T1000 (cell line): ENCODE measurements around the gene LRRC43.

ENCODE experiments used
- DNase-seq: peaks from one replicate; lab custom pipeline; 2025; ENCODE audit warnings: mixed read lengths; lab: John Stamatoyannopoulos, UW

Gene LRRC43, protein sequence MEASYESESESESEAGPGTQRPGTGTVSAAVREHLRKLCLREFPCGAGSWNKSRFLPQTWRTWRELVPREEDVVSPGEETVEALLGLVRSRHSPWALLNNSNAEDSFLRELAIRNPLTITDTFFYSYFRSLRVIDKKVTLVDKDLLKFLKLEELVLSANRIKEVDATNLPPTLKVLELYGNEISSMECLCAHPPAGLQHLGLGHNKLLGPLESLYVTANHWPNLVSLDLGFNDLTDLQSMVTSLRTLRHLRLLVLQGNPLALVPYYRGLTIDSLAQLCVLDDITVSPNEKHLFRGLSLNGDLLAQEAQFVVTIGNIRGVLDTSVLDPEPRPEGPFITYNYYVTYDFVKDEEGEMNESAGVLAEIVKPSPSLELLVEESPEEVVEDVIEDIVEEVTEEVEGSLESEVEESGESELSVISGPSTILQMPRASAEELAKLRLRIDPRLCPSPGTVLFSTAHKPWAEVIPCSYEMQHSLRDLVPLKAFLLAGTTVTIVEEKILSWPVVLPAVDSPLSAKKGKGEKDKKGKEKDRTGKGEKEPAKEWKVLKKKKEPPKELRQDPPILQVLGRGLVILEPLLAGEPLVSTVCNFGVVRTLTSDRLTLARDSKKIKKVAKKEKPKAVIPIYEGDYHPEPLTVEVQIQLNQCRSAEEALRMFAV

DNA sequence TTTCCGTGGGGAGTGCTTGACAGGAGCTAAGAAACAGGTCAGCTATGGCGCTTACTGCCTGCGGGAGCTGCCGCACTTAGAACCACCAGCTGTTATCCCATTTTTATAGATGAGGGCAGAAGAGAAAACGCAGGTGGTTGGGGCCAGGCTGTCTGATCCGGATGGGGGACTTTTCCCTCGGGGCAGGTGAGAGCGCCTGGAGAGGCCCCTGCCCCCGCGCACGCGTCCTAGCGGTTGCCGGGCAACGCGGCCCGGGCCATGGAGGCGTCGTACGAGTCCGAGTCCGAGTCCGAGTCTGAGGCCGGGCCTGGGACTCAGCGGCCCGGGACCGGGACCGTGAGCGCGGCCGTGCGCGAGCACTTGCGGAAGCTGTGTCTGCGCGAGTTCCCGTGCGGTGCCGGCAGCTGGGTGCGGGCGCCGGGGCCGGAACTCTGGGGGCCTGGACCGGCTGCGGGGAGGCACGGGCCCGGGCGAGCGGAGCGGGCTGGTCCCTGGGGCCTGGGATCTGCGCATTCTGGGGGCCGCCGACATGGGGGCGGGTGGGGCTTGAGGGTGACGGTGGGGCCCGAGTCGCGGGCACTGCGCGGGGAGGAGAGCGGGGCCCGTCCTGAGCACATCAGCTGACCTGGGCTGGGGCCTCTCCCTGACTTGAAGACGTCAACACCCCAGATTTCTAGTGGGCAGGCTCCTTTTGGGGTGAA is at the start of gene LRRC43:
LRRC43 (plus strand) TSS at position 237 of the 701 bp plus-strand sequence; CDS start at position 259, 22 bp downstream.
- no peak for DNase-seq

DNA sequence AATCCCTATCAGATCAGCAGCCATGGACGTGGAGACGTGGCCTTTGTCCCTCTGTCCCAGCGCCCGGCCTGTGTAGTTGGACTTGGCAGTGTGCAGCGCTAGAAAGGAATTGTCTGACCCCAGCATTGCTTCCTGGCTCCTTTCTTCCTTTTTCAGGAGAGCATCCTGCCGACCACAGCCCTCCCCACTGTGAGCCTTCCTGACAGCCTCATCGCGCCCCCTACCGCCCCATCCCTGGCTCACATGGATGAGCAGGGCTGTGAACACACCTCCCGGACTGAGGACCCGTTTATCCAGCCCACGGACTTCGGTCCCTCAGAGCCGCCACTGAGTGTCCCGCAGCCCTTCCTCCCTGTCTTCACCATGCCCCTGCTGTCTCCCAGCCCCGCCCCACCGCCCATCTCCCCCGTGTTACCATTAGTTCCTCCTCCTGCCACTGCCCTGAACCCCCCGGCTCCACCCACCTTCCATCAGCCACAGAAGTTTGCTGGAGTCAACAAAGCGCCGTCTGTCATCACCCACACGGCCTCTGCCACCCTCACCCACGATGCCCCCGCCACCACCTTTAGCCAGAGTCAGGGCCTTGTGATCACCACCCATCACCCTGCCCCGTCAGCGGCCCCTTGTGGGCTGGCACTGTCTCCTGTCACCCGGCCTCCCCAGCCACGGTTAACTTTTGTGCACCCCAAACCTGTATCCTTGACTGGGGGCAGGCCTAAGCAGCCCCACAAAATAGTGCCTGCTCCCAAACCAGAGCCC is 49.6 kb upstream of the LRRC43 start:
- no peak for DNase-seq

DNA sequence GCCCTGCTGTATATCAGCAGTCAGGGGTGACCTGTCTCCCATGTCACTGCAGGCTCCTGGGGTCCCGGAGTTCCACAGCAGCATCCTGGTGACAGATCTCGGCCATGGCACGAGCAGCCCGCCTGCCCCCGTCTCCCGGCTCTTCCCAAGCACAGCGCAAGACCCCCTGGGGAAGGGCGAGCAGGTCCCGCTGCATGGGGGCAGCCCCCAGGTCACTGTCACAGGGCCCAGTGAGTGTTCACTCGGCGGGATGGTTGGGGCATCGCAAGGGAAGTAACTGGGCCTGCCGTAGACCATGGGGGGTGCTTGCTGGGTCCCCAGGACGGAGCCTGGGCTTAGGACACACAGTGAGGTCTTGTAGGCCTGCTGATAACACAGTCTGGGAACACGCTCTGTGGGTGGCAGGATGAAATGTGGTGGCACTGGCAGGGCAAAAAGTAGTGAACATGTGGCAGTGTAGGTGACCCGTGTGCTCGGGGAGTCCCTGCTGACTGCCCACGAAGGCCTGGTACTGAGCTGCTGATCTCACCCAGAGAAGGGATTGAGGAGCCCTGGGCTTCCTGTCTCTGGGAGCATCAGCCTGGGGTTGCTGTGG is 47.4 kb upstream of the LRRC43 start:
- DNase-seq, result no peak

DNA sequence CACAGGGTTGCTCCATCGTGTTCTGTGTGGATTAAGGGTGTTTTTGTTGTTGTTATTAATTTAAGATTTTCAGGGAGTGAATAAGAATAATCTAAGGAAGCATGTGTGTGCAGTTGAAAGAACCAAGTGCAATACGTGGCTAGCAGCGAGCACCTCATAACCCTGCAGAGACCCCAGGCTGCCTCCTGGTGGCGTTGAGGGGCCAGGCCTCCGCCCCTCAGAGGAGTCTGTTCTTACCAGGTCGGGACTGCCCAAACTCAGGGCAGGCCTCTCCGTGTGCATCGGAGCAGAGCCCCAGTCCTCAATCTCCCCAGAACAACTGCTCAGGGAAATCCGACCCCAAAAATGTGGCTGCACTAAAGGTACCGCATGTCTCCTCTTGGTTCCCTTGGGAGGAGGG is 45.7 kb upstream of the LRRC43 start:
- DNase-seq, result no peak

DNA sequence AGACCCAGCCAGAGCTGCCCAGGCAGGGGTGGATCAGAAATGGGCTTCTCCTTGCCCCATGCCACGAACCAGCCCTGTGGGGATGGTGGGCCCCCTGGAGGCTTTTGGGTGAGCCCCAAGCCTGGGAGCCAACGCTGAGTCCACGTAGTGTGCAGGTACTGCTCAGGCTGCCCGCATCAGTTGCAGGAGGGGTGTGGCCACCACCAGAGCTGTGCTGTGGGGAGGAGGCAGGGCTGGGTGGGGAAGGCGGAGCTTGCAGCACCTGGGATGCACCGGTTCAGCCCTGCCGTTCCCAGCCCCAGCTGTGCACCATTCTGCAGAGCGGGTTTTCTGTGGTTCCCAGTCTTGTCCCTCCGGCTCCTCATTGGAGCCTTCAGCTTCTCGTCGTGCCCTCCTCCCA is 45.2 kb upstream of the LRRC43 start:
- DNase-seq, result no peak

DNA sequence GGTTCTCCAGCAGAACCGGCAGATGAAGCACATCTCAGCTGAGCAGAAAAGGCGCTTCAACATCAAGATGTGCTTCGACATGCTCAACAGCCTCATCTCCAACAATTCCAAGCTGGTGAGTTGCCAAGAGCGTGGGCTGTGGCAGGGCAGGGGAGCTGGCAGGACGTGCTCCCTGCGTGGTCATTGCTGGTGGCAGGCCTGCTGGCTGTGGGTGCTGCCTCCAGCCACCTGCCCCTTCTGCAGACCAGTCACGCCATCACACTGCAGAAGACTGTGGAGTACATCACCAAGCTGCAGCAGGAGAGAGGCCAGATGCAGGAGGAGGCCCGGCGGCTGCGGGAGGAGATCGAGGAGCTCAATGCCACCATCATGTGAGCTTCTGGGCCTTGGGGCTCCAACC is 44.7 kb upstream of the LRRC43 start:
- DNase-seq, result no peak

DNA sequence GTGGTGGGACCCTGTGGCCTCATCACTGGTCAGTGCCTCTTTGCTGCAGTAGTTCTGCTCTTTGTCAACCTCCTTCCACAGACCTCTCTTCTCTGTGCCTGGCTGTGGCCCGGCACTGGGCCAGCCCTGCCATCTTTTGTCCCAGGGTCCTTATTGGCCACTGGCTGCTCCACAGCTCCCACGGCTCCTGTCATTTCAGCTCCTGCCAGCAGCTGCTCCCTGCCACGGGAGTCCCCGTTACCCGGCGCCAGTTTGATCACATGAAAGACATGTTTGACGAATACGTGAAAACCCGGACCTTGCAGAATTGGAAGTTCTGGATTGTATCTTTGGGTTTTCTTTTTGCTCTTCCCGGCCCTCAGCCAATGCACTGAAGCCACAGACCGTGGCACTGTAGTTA is 44.3 kb upstream of the LRRC43 start:
- no peak for DNase-seq

DNA sequence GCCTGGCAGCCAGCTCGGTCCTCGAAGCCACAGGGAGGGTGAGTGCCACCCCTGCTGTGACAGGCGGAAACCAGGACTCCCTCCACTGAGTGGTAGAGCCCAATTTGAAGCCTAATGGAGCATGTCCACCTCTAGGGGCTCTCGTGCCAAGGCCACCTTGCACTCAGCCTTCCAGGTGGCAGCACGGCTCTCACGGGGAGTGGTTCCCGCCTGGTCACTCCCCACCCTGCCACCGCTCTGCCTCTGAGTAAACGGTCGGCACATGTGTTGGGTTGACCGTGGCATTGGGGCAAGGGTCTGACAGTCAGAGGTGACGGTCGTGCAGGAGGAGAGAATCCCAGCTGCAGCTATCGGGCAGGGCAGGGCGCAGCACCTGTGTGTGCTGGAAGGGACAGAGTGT is 43.7 kb upstream of the LRRC43 start:
- DNase-seq, result no peak

DNA sequence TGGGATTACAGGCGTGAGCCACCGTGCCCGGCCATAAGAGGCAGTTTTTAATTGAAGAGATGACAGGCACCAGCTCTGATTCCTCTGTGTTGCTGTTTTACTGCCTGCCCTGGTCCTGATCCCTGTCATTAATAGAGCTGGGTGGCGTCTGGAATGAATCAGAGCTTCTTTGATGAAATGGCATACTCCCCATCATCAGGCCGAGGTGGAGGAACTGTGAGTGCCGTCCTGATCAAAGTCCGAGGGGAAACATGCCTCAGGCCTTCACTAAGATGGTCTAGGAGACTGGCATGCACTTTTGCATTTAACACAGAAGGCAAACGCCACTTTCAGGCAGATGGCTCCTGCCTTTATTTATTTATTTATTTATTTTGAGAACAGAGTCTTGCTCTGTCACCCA is 43.0 kb upstream of the LRRC43 start:
- no peak for DNase-seq

DNA sequence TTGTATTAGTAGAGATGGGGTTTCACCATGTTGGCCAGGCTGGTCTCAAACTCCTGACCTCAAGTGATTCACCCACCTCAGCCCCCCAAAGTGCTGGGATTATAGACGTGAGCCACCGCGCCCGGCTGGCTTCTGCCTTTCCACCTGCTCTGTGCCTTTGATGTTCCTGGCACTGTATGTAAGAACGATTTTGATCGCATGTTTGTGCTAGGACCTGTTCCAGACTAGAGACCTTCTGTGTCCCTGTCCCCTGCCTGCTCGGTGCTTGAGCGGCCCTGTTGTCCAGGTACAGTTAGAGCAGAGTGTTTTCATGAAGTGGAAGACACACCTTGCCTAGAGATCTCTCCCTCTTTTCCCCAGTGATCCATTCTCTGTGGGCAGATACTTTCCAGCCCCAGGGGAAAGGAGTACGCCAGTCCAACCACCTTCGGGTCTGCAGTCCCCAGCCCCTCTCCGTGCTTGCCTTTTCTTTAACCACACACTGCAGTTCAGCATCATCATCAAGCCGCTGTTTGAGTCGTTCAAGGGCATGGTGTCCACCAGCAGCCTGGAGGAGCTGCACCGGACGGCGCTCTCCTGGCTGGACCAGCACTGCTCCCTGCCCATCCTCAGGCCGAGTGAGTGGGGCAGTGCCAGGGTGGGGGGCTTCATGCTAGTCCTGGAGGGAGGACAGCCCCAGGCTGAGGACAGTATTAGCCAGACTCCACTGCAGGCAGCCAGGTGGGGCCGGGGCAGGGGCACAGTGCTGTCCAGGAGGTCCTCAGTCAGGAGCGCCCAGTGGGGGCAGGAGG is 42.3 kb upstream of the LRRC43 start:
- DNase-seq, result no peak

DNA sequence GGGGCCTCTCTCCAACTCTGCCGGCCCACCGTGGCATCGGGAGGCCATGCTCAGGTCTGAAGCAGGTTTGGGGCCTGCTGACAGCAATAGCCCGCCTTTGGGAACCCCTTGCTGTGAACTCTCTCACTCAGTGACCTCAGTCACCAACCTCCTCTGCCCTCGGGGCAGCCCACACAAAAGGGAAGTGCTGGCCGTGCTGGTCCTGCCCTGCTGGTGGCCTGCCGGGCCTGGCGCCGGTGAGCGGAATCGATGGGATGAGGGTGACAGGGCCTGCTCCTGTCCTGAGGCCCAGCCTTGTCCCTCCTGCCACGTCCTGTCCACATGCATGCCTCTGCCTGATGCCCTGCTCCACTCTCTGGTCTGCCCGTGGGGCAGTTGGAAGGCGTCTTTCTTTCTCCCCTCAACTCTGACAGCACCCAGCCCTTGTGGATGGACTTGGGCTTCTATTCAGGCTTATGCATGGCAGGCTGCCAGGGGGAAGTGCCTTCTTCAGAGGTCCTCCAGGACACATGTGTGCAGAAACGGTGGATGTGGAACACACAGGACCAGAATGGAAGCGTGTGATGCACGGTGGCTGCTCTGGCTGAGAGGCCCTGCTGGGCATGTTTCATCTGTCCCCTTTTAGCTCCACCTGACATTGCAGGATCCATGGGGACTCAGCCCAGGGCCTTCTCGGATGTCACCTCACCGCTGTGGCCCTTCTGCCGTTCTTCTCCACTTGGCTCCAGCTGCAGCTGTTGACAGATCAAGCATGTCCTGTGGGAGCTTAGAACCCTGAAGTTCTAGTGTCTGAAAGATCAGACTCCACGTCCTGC is 40.8 kb upstream of the LRRC43 start:
- DNase-seq, result no peak

DNA sequence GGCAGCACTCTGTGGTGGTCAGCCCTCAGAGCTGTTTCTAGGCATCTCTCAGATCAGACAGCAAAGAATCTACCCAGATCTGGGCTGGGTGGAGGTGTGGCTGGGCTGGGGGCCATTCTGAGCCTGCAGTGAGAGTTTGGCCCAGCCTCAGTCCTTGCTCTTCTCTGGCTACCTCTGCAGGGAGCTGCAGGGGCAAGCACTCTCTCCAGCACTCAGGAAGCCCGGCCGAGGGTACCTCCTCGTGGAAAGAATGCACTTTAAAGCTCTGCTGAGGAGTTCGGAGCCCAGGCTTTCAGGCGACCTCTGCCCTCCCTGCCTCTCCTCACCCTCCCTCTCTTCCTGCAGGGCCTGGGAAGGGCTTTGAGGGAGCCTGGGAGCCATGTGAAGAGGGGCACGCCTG is 40.1 kb upstream of the LRRC43 start:
- no peak for DNase-seq

DNA sequence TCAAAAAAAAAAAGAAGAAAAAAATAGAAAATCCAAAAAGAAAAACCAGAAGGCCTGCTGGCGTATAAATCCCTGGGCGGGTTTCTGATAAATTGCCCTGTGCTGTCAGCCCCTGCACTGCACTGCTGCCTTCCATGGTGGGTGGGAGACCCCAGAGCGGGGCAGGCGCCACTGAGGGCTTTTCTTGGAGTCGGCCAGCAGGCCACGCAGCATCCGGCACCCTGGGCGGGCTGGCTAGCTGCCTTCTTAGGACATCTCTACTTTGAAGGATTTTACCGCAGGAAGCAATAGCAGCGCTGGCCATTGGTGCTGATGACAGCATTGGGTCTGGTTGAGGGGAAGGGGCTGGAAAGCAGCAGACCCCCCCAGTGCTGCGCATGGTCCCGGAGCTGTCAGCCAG is 38.0 kb upstream of the LRRC43 start:
- no peak for DNase-seq

DNA sequence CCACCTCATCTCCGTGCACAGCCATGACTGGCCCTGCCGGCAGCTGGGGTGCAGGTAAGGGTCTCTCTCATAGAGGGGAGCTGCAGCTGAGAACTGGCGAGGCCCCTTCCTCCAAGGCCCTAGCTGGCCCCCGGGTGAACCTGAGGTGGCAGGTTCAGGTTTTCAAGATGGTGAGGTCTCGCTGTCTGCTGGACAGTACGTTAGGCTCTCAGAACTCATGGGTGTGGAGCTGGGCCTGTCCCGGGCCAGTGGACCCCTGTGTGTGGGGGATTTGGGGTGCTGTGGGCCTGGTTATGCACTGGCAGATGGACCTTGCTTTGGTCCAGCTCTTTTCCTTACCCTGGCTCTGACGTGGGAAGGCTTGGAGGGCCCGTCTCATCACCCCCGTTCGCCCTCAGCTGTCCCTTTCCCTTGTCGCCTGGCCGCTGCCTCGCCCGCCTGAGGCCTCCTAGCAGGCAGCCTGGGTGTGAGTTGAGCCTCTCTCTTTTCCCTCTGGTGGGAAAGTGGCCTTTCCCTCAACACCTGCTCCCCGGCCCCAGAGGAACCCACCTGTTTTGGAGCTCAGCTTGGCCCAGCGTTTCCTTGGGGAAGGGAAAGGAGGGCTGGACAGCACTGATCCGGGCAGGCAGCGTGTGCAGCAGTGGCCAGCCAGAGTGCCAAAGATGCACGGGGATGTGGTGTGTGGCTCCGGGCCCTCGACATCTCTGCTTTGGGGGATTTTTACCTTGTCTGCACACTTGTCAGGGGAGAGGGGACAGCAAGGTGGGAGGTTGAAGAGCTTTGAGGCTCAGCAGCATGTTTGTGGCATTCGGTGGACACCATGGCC is 37.2 kb upstream of the LRRC43 start:
- DNase-seq, result no peak

DNA sequence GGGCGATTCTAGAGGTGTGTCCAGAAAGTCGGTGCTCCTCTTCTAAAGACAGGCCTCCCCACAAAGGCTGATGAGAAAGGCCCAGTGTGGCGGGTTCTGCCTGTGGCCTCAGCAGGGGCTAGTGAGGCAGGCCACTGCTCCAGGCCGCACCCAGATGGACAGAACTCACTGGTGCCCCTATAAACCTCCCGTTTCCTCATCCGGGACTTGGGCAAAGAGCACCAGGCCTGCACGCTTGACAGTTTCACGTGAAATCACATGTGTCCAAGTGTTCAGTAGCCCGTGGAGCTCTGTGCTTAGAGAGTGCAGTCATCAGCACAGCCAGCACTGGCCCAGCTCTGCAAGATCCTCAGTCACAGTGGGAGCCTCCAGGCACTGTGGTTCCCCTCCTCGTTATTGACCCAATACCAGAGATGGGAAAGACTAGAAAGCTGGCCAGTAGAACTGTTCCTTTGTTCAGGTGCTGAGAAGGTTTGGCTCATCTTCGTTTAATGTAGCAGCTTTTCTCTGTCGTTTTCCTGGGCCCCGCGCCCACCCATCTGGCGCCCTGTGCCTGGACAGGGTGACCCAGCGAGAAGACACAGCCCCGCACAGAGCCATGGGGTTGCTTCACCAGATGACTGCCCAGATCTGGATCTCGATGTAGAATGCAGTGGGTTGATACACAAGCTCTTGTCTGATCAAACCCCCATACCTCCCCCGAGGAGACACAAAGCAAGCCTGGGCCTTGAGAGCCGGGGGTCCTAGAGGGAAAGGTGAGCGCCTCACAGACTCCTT is 35.2 kb upstream of the LRRC43 start:
- DNase-seq, result no peak

DNA sequence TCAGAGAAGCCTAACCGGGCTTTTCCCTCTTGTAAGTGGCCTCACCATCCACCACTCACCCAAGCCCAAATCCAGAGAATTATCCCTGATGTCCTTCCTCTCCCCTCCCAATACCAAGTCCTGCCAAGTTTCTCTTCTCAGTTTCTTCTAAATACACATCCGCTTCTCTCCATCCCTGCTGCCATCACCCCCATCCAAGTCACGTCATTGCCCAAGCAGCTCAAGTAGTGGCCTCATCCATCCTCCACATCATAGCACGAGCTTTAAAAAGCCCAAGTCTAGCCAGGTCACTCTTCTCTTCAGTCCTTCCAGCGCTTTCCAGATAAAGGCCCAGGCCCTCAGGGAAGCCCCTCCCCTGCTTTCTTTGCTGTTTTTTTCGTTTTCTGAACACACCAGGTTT is 34.3 kb upstream of the LRRC43 start:
- no peak for DNase-seq

DNA sequence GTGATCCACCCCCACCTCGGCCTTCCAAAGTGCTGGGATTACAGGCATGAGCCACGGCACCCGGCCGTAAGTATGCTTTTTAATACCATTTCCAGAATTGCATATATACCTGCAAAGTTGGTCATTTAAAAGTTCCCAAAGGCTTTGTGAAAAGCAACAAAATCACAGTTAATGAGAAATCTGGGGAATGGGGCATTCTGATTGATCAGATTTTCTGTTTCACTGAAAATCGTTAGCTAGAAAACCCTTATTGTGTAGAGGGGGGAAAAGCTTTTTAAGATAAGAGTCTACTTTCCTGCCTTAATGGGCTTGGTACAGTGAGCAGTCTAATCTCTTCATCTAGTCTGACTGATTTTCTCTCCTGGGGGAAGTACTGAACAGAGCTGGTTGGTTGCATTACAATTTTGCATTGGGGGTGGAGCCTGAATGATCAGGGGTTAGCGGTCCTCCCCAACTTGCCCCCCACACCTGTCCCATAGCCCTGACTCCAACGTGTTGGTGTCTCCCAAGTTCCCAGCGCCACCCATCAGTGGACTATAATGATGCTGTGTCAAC is 32.7 kb upstream of the LRRC43 start:
- DNase-seq, result no peak

DNA sequence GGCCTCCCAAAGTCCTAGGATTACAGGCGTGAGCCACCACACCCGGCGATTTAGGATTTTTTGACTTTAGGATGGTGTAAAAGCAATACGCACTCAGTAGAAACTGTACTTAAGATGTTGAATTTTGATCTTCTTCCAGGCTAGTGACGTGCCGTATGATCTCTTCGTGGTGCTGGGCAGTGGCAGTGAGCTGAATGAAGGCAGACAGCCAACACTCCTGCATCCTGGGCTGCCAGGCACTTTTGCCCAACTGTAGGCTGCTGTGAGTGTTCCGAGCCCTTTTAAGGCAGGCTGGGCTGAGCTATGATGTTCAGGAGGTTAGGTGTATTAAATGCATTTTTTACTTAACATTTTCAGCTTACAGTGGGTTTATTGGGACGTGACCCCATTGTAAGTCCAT is 30.2 kb upstream of the LRRC43 start:
- no peak for DNase-seq
